ENCODE results near the gene EWSR1.
"Not testable (repeated sequence)": the region's sequence is repeated elsewhere in the genome, so short reads cannot be mapped to it uniquely, and the experiment has no call there.

The EWSR1 gene, protein sequence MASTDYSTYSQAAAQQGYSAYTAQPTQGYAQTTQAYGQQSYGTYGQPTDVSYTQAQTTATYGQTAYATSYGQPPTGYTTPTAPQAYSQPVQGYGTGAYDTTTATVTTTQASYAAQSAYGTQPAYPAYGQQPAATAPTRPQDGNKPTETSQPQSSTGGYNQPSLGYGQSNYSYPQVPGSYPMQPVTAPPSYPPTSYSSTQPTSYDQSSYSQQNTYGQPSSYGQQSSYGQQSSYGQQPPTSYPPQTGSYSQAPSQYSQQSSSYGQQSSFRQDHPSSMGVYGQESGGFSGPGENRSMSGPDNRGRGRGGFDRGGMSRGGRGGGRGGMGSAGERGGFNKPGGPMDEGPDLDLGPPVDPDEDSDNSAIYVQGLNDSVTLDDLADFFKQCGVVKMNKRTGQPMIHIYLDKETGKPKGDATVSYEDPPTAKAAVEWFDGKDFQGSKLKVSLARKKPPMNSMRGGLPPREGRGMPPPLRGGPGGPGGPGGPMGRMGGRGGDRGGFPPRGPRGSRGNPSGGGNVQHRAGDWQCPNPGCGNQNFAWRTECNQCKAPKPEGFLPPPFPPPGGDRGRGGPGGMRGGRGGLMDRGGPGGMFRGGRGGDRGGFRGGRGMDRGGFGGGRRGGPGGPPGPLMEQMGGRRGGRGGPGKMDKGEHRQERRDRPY

GRCh38 chr22:29267858-29268510, at the start of gene EWSR1, which contains the start of gene RHBDD3:
Gene EWSR1, plus strand, starts transcription at chr22:29268268. Its CDS starts 69 bp downstream, at chr22:29268337.
Gene RHBDD3, minus strand, starts transcription at chr22:29267981. Its CDS starts 2,355 bp downstream, at chr22:29265626.
- no peaks in the 10 kb centered on the region for H3K27me3 ChIP-seq (ENCODE audit: control insufficient read depth in 1 of 2, insufficient read depth in 2 of 2, low read length in 2 of 2)
- peak within 1 kb of the TSS; percentile 97 for H3K27ac ChIP-seq (ENCODE audit: low read depth, low read length)
- peak within 1 kb of the TSS; percentile 81 to 93 for H3K4me3 ChIP-seq (ENCODE audit: low read depth in 1 of 2, low read length in 2 of 2)
- H3K4me1 ChIP-seq (ENCODE audit: control insufficient read depth in 1 of 2, insufficient read depth in 2 of 2, low read length in 2 of 2) = peaks cover 47 to 55% of the 10 kb centered on the region in 2 donors
- H3K9ac ChIP-seq (ENCODE audit: low read depth in 1 of 2, low read length in 2 of 2) = peak within 1 kb of the TSS; percentile 90 to 94
- no peaks in the 10 kb centered on the region for H3K9me3 ChIP-seq (ENCODE audit: control insufficient read depth in 1 of 2, low read length in 2 of 2)
- H3K36me3 ChIP-seq (ENCODE audit: control insufficient read depth in 1 of 2, insufficient read depth in 2 of 2, low read length in 2 of 2) = peaks cover 6 to 33% of the 10 kb centered on the region in 2 donors

DNA sequence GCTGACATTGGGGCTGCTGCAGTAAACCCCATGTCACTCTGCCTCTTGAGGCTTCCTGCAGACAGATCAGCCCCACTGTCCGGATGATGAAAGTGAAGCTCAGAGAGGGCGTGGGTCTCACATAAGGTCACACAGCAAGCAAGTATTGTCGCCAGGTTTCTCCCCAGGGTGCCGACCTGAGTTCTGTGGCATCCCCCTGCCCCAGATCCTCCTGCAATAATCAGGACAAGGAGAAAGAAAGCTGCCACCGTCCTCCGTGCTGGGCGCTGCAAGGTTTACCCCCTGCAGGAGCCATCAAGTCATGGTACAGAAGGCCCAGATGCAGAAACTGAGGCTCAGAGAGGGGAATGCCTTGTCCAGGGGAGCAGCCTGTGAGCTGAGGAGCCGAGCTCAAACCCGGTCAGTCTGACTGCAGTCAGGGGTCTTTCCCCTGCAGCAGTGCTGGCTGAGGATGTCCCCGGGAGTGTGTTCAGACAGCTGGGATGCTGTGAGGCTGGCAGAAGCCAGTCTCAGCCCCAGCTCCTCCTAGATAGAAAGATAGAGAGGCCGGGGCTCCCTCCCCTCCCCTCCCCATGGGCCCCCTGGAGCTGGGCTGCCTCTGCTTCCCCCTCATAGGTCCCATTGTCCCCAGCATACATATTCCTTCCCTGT, 49.2 kb upstream of the EWSR1 start:
- H3K4me3 ChIP-seq (ENCODE audit: low read depth in 1 of 2, low read length in 2 of 2) = no peak overlapping the region
- H3K36me3 ChIP-seq (ENCODE audit: control insufficient read depth in 1 of 2, insufficient read depth in 2 of 2, low read length in 2 of 2) = no peaks in the 10 kb centered on the region
- peaks cover 0 to 9% of the 10 kb centered on the region in 2 donors for H3K4me1 ChIP-seq (ENCODE audit: control insufficient read depth in 1 of 2, insufficient read depth in 2 of 2, low read length in 2 of 2)
- H3K27me3 ChIP-seq (ENCODE audit: control insufficient read depth in 1 of 2, insufficient read depth in 2 of 2, low read length in 2 of 2) = no peaks in the 10 kb centered on the region
- H3K27ac ChIP-seq (ENCODE audit: low read depth, low read length) = no peak overlapping the region
- H3K9me3 ChIP-seq (ENCODE audit: control insufficient read depth in 1 of 2, low read length in 2 of 2) = no peaks in the 10 kb centered on the region
- no peak overlapping the region for H3K9ac ChIP-seq (ENCODE audit: low read depth in 1 of 2, low read length in 2 of 2)

GRCh38 chr22:29219409-29219782, 48.7 kb upstream of the EWSR1 start:
- H3K9me3 ChIP-seq (ENCODE audit: control insufficient read depth in 1 of 2, low read length in 2 of 2); H3K4me1 ChIP-seq (ENCODE audit: control insufficient read depth in 1 of 2, insufficient read depth in 2 of 2, low read length in 2 of 2); H3K36me3 ChIP-seq (ENCODE audit: control insufficient read depth in 1 of 2, insufficient read depth in 2 of 2, low read length in 2 of 2); H3K9ac ChIP-seq (ENCODE audit: low read depth in 1 of 2, low read length in 2 of 2); H3K27me3 ChIP-seq (ENCODE audit: control insufficient read depth in 1 of 2, insufficient read depth in 2 of 2, low read length in 2 of 2); H3K4me3 ChIP-seq (ENCODE audit: low read depth in 1 of 2, low read length in 2 of 2); H3K27ac ChIP-seq (ENCODE audit: low read depth, low read length): not testable (repeated sequence)

DNA sequence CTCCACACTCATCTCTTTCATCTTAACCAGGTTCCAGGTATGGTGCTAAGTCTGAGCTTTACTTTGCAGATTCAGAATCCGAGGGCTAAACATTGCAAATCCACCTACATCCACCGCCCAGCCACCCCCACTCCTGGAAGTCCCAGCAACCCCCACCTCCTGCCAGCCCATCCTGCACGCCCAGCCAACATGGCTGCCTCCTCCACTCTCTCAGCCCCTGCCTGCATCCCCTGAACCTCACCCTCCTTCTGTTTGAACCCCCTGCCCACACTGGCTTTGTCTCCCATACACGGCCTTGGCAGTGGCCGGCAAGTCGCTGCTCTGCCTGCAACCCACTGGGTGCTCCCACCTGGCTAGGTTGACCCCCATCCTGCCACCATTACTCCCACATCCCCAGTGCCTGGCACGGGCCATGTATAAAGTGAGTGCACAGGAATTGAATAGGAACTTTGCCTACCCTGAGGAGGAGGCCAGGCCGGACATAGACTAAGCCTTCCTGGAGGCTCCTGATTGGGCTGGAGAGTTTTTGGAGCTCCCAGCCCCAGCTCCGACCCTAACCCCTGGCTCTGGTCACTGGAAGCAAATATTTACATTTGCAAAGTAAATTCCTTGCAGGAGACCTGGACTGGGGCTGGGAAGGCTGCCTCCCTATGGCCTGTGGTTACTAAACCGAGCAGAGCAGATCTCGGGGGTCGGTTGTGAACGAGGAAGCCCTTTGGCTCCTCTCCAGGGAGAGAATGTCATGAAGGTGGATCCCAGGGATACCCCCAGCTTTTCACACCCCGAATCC, 48.0 kb upstream of the EWSR1 start:
- Histone ChIP-seq H3K27me3 (ENCODE audit: control insufficient read depth in 1 of 2, insufficient read depth in 2 of 2, low read length in 2 of 2) (no peaks in the 10 kb centered on the region), H3K9ac (ENCODE audit: low read depth in 1 of 2, low read length in 2 of 2) (no peak overlapping the region), H3K27ac (ENCODE audit: low read depth, low read length) (no peak overlapping the region), H3K36me3 (ENCODE audit: control insufficient read depth in 1 of 2, insufficient read depth in 2 of 2, low read length in 2 of 2) (no peaks in the 10 kb centered on the region), H3K4me1 (ENCODE audit: control insufficient read depth in 1 of 2, insufficient read depth in 2 of 2, low read length in 2 of 2) (peaks cover 4 to 15% of the 10 kb centered on the region in 2 donors), H3K9me3 (ENCODE audit: control insufficient read depth in 1 of 2, low read length in 2 of 2) (no peaks in the 10 kb centered on the region), H3K4me3 (ENCODE audit: low read depth in 1 of 2, low read length in 2 of 2) (no peak overlapping the region)

DNA sequence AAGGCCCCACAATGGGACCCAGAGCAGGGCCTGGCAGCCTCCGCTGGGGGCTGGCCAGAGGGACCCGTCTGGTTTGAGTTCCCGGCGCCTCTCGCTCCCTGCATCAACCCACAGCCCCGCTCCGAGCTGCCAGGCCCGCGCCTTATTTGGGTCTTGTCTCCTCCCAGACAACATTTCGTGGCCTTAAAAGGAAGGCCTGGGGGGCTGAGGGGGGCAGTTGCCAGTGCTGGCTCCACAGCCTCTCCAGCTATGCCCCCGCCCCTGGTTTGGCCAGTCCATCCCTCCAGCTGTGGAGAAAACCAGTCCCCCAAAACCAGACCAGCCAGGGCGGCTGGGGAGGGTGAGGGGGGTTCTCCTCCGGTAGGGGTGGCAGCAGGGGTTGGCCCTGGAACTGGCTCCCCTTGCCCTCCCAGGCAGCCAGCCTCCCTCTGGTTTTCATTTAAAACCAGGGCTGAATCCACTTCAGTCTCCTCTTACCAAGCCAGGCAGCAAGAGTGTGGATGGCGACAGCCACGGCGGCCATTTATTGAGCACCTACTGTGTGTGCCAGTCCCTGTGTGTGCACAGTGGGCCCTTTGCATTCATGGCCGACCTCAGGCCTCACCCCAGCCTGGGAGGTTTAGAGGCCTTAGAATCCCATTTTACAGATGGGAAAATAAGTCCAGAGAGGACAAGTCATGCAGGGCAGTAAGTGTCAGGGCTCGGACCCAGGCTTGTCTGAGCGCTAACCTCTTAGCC, 43.8 kb upstream of the EWSR1 start:
- Histone ChIP-seq H3K9me3 (ENCODE audit: control insufficient read depth in 1 of 2, low read length in 2 of 2) (no peaks in the 10 kb centered on the region), H3K27ac (ENCODE audit: low read depth, low read length) (peak overlapping the region; percentile 22), H3K36me3 (ENCODE audit: control insufficient read depth in 1 of 2, insufficient read depth in 2 of 2, low read length in 2 of 2) (no peaks in the 10 kb centered on the region), H3K4me3 (ENCODE audit: low read depth in 1 of 2, low read length in 2 of 2) (no peak overlapping the region), H3K4me1 (ENCODE audit: control insufficient read depth in 1 of 2, insufficient read depth in 2 of 2, low read length in 2 of 2) (peaks cover 9 to 16% of the 10 kb centered on the region in 2 donors), H3K9ac (ENCODE audit: low read depth in 1 of 2, low read length in 2 of 2) (no peak overlapping the region), H3K27me3 (ENCODE audit: control insufficient read depth in 1 of 2, insufficient read depth in 2 of 2, low read length in 2 of 2) (no peaks in the 10 kb centered on the region)

GRCh38 chr22:29224859-29225410, 43.1 kb upstream of the EWSR1 start:
- Histone ChIP-seq H3K9ac (ENCODE audit: low read depth in 1 of 2, low read length in 2 of 2) (no peak overlapping the region), H3K27me3 (ENCODE audit: control insufficient read depth in 1 of 2, insufficient read depth in 2 of 2, low read length in 2 of 2) (no peaks in the 10 kb centered on the region), H3K9me3 (ENCODE audit: control insufficient read depth in 1 of 2, low read length in 2 of 2) (no peaks in the 10 kb centered on the region), H3K27ac (ENCODE audit: low read depth, low read length) (peak overlapping the region; percentile 51), H3K4me1 (ENCODE audit: control insufficient read depth in 1 of 2, insufficient read depth in 2 of 2, low read length in 2 of 2) (peaks cover 9 to 16% of the 10 kb centered on the region in 2 donors), H3K4me3 (ENCODE audit: low read depth in 1 of 2, low read length in 2 of 2) (no peak overlapping the region), H3K36me3 (ENCODE audit: control insufficient read depth in 1 of 2, insufficient read depth in 2 of 2, low read length in 2 of 2) (no peaks in the 10 kb centered on the region)

DNA sequence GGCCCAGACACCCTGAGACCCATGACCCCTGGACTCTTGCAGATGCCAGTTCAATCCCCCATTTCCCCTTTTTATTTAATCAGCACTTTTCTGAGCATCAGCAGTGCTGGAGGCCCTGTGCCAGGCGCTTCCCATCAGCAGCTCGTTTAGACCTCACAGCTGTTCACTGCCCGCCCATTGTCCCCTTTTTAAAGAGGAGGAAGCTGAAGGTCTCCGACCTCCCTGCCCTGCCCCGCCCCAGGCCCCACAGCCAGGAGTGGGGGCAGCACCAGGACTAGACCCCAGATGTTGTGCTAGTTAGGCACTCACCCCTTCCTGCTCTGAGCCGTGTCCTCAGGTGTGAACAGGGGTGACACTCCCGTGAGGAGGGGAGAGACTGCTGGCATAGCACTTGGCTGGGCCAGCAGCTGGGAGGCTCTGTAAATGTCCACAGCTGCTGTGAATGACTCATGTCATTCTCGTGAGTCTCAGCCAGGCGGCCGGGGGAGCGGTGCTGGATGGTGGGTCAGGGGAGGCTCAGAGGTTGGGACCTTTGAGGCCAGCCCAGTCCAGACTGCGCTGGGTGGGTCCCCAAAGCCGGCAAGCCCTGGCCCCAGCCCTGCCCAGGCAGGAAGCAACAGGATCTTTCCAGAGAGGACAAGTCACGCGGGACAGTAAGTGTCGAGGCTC, 42.5 kb upstream of the EWSR1 start:
- Histone ChIP-seq H3K27me3 (ENCODE audit: control insufficient read depth in 1 of 2, insufficient read depth in 2 of 2, low read length in 2 of 2) (no peaks in the 10 kb centered on the region), H3K9me3 (ENCODE audit: control insufficient read depth in 1 of 2, low read length in 2 of 2) (no peaks in the 10 kb centered on the region), H3K27ac (ENCODE audit: low read depth, low read length) (peak overlapping the region; percentile 51), H3K9ac (ENCODE audit: low read depth in 1 of 2, low read length in 2 of 2) (no peak overlapping the region), H3K36me3 (ENCODE audit: control insufficient read depth in 1 of 2, insufficient read depth in 2 of 2, low read length in 2 of 2) (no peaks in the 10 kb centered on the region), H3K4me1 (ENCODE audit: control insufficient read depth in 1 of 2, insufficient read depth in 2 of 2, low read length in 2 of 2) (peaks cover 9 to 11% of the 10 kb centered on the region in 2 donors), H3K4me3 (ENCODE audit: low read depth in 1 of 2, low read length in 2 of 2) (no peak overlapping the region)

GRCh38 chr22:29226351-29226981, 41.6 kb upstream of the EWSR1 start:
- H3K36me3 ChIP-seq (ENCODE audit: control insufficient read depth in 1 of 2, insufficient read depth in 2 of 2, low read length in 2 of 2) = no peaks in the 10 kb centered on the region
- H3K9me3 ChIP-seq (ENCODE audit: control insufficient read depth in 1 of 2, low read length in 2 of 2) = no peaks in the 10 kb centered on the region
- H3K27me3 ChIP-seq (ENCODE audit: control insufficient read depth in 1 of 2, insufficient read depth in 2 of 2, low read length in 2 of 2) = no peaks in the 10 kb centered on the region
- H3K4me3 ChIP-seq (ENCODE audit: low read depth in 1 of 2, low read length in 2 of 2) = no peak overlapping the region
- H3K27ac ChIP-seq (ENCODE audit: low read depth, low read length) = no peak overlapping the region
- no peak overlapping the region for H3K9ac ChIP-seq (ENCODE audit: low read depth in 1 of 2, low read length in 2 of 2)
- H3K4me1 ChIP-seq (ENCODE audit: control insufficient read depth in 1 of 2, insufficient read depth in 2 of 2, low read length in 2 of 2) = peaks cover 7 to 9% of the 10 kb centered on the region in 2 donors

All from duodenal mucosa (tissue), 2 donors.